Measurements from ENCODE around the gene PRR5L.

PRR5L gene

GRCh38 chr11:36388071-36388470 is 92.0 kb downstream of the PRR5L start:
- no peak overlapping the region for H3K4me3 ChIP-seq (ENCODE audit: insufficient read depth, low read depth, low read length)
- no peak overlapping the region for H3K27ac ChIP-seq (ENCODE audit: insufficient read depth, low read depth, low read length, poor library complexity, severe bottlenecking)
- H3K27me3 ChIP-seq (ENCODE audit: control insufficient read depth, insufficient read depth, low read length, poor library complexity, severe bottlenecking): no peaks in the 10 kb centered on the region
- peaks cover 12% of the 10 kb centered on the region for H3K4me1 ChIP-seq (ENCODE audit: control insufficient read depth, insufficient read depth, low read length)
- no peaks in the 10 kb centered on the region for H3K36me3 ChIP-seq (ENCODE audit: control insufficient read depth, insufficient read depth, low read length)
- H3K9me3 ChIP-seq (ENCODE audit: control insufficient read depth, low read length): no peaks in the 10 kb centered on the region
- WGBS, 2 experiments: 93 to 96% methylated on average over 2 of the region's 2 CpGs

- 93 to 95% methylated on average over 6 to 7 of the region's 7 CpGs for WGBS, 2 experiments
- Histone ChIP-seq H3K27ac (ENCODE audit: insufficient read depth, low read depth, low read length, poor library complexity, severe bottlenecking) (no peak overlapping the region), H3K4me3 (ENCODE audit: insufficient read depth, low read depth, low read length) (no peak overlapping the region), H3K4me1 (ENCODE audit: control insufficient read depth, insufficient read depth, low read length) (peaks cover 12% of the 10 kb centered on the region), H3K36me3 (ENCODE audit: control insufficient read depth, insufficient read depth, low read length) (no peaks in the 10 kb centered on the region), H3K27me3 (ENCODE audit: control insufficient read depth, insufficient read depth, low read length, poor library complexity, severe bottlenecking) (no peaks in the 10 kb centered on the region), H3K9me3 (ENCODE audit: control insufficient read depth, low read length) (no peaks in the 10 kb centered on the region)
Observed at GRCh38 chr11:36388951-36389350, 92.9 kb downstream of the PRR5L start.

GRCh38 chr11:36389811-36390210 is 93.7 kb downstream of the PRR5L start:
- Histone ChIP-seq H3K4me3 (ENCODE audit: insufficient read depth, low read depth, low read length) (no peak overlapping the region), H3K36me3 (ENCODE audit: control insufficient read depth, insufficient read depth, low read length) (peaks cover 6% of the 10 kb centered on the region), H3K9me3 (ENCODE audit: control insufficient read depth, low read length) (no peaks in the 10 kb centered on the region), H3K4me1 (ENCODE audit: control insufficient read depth, insufficient read depth, low read length) (peaks cover 12% of the 10 kb centered on the region), H3K27me3 (ENCODE audit: control insufficient read depth, insufficient read depth, low read length, poor library complexity, severe bottlenecking) (no peaks in the 10 kb centered on the region), H3K27ac (ENCODE audit: insufficient read depth, low read depth, low read length, poor library complexity, severe bottlenecking) (no peak overlapping the region)
- WGBS, 2 experiments: 89 to 94% methylated on average over 4 of the region's 4 CpGs

- H3K27me3 ChIP-seq (ENCODE audit: control insufficient read depth, insufficient read depth, low read length, poor library complexity, severe bottlenecking): no peaks in the 10 kb centered on the region
- 40 to 46% methylated on average over 4 of the region's 4 CpGs for WGBS, 2 experiments
- peaks cover 10% of the 10 kb centered on the region for H3K36me3 ChIP-seq (ENCODE audit: control insufficient read depth, insufficient read depth, low read length)
- H3K27ac ChIP-seq (ENCODE audit: insufficient read depth, low read depth, low read length, poor library complexity, severe bottlenecking): no peak overlapping the region
- no peaks in the 10 kb centered on the region for H3K9me3 ChIP-seq (ENCODE audit: control insufficient read depth, low read length)
- peaks cover 7% of the 10 kb centered on the region for H3K4me1 ChIP-seq (ENCODE audit: control insufficient read depth, insufficient read depth, low read length)
- no peak overlapping the region for H3K4me3 ChIP-seq (ENCODE audit: insufficient read depth, low read depth, low read length)
Observed at GRCh38 chr11:36390963-36391471, 94.9 kb downstream of the PRR5L start.

GRCh38 chr11:36392196-36392595 is 96.1 kb downstream of the PRR5L start:
- Histone ChIP-seq H3K27ac (ENCODE audit: insufficient read depth, low read depth, low read length, poor library complexity, severe bottlenecking) (no peak overlapping the region), H3K27me3 (ENCODE audit: control insufficient read depth, insufficient read depth, low read length, poor library complexity, severe bottlenecking) (no peaks in the 10 kb centered on the region), H3K36me3 (ENCODE audit: control insufficient read depth, insufficient read depth, low read length) (peaks cover 17% of the 10 kb centered on the region), H3K4me1 (ENCODE audit: control insufficient read depth, insufficient read depth, low read length) (peaks cover 4% of the 10 kb centered on the region), H3K4me3 (ENCODE audit: insufficient read depth, low read depth, low read length) (no peak overlapping the region), H3K9me3 (ENCODE audit: control insufficient read depth, low read length) (no peaks in the 10 kb centered on the region)
- WGBS, 2 experiments: 91 to 94% methylated on average over 1 to 2 of the region's 2 CpGs

- H3K27me3 ChIP-seq (ENCODE audit: control insufficient read depth, insufficient read depth, low read length, poor library complexity, severe bottlenecking): no peaks in the 10 kb centered on the region
- no peak overlapping the region for H3K27ac ChIP-seq (ENCODE audit: insufficient read depth, low read depth, low read length, poor library complexity, severe bottlenecking)
- H3K9me3 ChIP-seq (ENCODE audit: control insufficient read depth, low read length): no peaks in the 10 kb centered on the region
- H3K4me1 ChIP-seq (ENCODE audit: control insufficient read depth, insufficient read depth, low read length): peaks cover 4% of the 10 kb centered on the region
- WGBS, 2 experiments: 92% methylated on average over 2 of the region's 2 CpGs
- no peak overlapping the region for H3K4me3 ChIP-seq (ENCODE audit: insufficient read depth, low read depth, low read length)
- H3K36me3 ChIP-seq (ENCODE audit: control insufficient read depth, insufficient read depth, low read length): peaks cover 17% of the 10 kb centered on the region
Observed at GRCh38 chr11:36394056-36394455, 98.0 kb downstream of the PRR5L start.

GRCh38 chr11:36394926-36395325 is 98.8 kb downstream of the PRR5L start:
- Histone ChIP-seq H3K36me3 (ENCODE audit: control insufficient read depth, insufficient read depth, low read length) (peaks cover 17% of the 10 kb centered on the region), H3K4me3 (ENCODE audit: insufficient read depth, low read depth, low read length) (no peak overlapping the region), H3K27ac (ENCODE audit: insufficient read depth, low read depth, low read length, poor library complexity, severe bottlenecking) (no peak overlapping the region), H3K4me1 (ENCODE audit: control insufficient read depth, insufficient read depth, low read length) (peaks cover 4% of the 10 kb centered on the region), H3K27me3 (ENCODE audit: control insufficient read depth, insufficient read depth, low read length, poor library complexity, severe bottlenecking) (no peaks in the 10 kb centered on the region), H3K9me3 (ENCODE audit: control insufficient read depth, low read length) (no peaks in the 10 kb centered on the region)
- 100% methylated on average over 2 of the region's 3 CpGs for WGBS, 2 experiments

- Histone ChIP-seq H3K4me3 (ENCODE audit: insufficient read depth, low read depth, low read length) (no peak overlapping the region), H3K36me3 (ENCODE audit: control insufficient read depth, insufficient read depth, low read length) (peaks cover 21% of the 10 kb centered on the region), H3K4me1 (ENCODE audit: control insufficient read depth, insufficient read depth, low read length) (peaks cover 1% of the 10 kb centered on the region), H3K27me3 (ENCODE audit: control insufficient read depth, insufficient read depth, low read length, poor library complexity, severe bottlenecking) (no peaks in the 10 kb centered on the region), H3K9me3 (ENCODE audit: control insufficient read depth, low read length) (no peaks in the 10 kb centered on the region), H3K27ac (ENCODE audit: insufficient read depth, low read depth, low read length, poor library complexity, severe bottlenecking) (no peak overlapping the region)
- WGBS, 2 experiments: 97% methylated on average over 9 to 11 of the region's 11 CpGs
Observed at GRCh38 chr11:36395978-36396736, 100.1 kb downstream of the PRR5L start.

GRCh38 chr11:36398231-36398953 is 102.3 kb downstream of the PRR5L start:
- H3K4me1 ChIP-seq (ENCODE audit: control insufficient read depth, insufficient read depth, low read length): no peaks in the 10 kb centered on the region
- no peak overlapping the region for H3K4me3 ChIP-seq (ENCODE audit: insufficient read depth, low read depth, low read length)
- 94% methylated on average over 21 of the region's 21 CpGs for whole genome bisulfite sequencing, 2 experiments
- H3K27me3 ChIP-seq (ENCODE audit: control insufficient read depth, insufficient read depth, low read length, poor library complexity, severe bottlenecking): no peaks in the 10 kb centered on the region
- no peak overlapping the region for H3K27ac ChIP-seq (ENCODE audit: insufficient read depth, low read depth, low read length, poor library complexity, severe bottlenecking)
- H3K36me3 ChIP-seq (ENCODE audit: control insufficient read depth, insufficient read depth, low read length): peaks cover 21% of the 10 kb centered on the region
- H3K9me3 ChIP-seq (ENCODE audit: control insufficient read depth, low read length): no peaks in the 10 kb centered on the region

GRCh38 chr11:36399236-36399635 is 103.1 kb downstream of the PRR5L start:
- Histone ChIP-seq H3K4me1 (ENCODE audit: control insufficient read depth, insufficient read depth, low read length) (no peaks in the 10 kb centered on the region), H3K4me3 (ENCODE audit: insufficient read depth, low read depth, low read length) (no peak overlapping the region), H3K36me3 (ENCODE audit: control insufficient read depth, insufficient read depth, low read length) (peaks cover 21% of the 10 kb centered on the region), H3K27ac (ENCODE audit: insufficient read depth, low read depth, low read length, poor library complexity, severe bottlenecking) (no peak overlapping the region), H3K9me3 (ENCODE audit: control insufficient read depth, low read length) (no peaks in the 10 kb centered on the region), H3K27me3 (ENCODE audit: control insufficient read depth, insufficient read depth, low read length, poor library complexity, severe bottlenecking) (no peaks in the 10 kb centered on the region)
- 97% methylated on average over 4 of the region's 4 CpGs for WGBS, 2 experiments
